ENCODE results near the gene NR2F6. TPM values are rescaled to one million over a fixed set of nuclear protein-coding genes. Genes with fewer than 3 reads are reported as not detected.

Gene NR2F6
- total RNA-seq, 1 donor from 2014 or later = 69.9 TPM

DNA sequence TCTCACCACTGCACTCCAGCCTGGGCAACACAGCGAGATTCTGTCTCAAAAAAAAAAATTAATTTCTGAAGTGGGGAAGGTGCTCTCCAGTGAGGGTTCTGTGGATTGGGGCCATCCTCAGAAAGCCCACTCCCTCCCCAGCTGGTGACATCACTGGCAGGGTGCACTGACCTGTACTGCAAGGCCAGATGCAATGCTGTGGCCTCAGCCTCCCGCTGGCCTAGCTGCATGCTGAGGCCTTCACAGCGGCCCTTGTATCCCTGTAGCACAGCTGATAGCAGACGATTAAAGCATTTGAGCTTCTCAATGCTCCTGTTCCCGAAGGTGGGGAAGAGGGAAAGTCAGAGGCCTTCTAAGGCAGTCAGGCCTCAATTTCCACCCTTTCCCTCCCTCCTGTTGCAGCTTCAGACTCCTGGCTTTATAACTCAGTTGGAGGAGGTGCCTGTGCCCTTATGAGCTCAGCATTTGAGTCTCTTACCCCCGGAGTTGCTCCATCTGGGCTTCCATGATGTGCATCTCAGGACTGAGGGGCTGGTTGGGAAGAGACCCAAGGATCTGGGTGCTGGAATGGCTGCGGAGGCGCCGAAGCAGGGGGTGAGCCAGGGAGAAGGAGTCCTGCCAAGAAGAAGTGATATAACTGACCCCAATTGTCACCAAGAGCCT is 13.5 kb upstream of the NR2F6 start:
- no peak for DNase-seq (ENCODE audit: low spot score)
- H3K27ac Mint-ChIP-seq (ENCODE audit: unreplicated experiment) = no peak overlapping the region
- no peaks in the 10 kb centered on the region for H3K9me3 Mint-ChIP-seq (ENCODE audit: unreplicated experiment)
- peaks cover 28% of the 10 kb centered on the region for H3K4me1 Mint-ChIP-seq (ENCODE audit: unreplicated experiment)
- H3K27me3 Mint-ChIP-seq (ENCODE audit: unreplicated experiment) = peaks cover 10% of the 10 kb centered on the region
- peak overlapping the region; percentile 60 for H3K4me3 Mint-ChIP-seq (ENCODE audit: unreplicated experiment)
- TF ChIP-seq CTCF (IDR thresholded peaks at IDR 0.05; ENCODE audit: unreplicated experiment) = no peak
- H3K36me3 Mint-ChIP-seq (ENCODE audit: low read depth, unreplicated experiment) = peaks cover 40% of the 10 kb centered on the region

- H3K9me3 Mint-ChIP-seq (ENCODE audit: unreplicated experiment) = no peaks in the 10 kb centered on the region
- peak overlapping the region; percentile 38 for H3K4me3 Mint-ChIP-seq (ENCODE audit: unreplicated experiment)
- no peak for TF ChIP-seq CTCF (IDR thresholded peaks at IDR 0.05; ENCODE audit: unreplicated experiment)
- peaks cover 2% of the 10 kb centered on the region for H3K27me3 Mint-ChIP-seq (ENCODE audit: unreplicated experiment)
- H3K36me3 Mint-ChIP-seq (ENCODE audit: low read depth, unreplicated experiment) = peaks cover 39% of the 10 kb centered on the region
- peaks cover 11% of the 10 kb centered on the region for H3K4me1 Mint-ChIP-seq (ENCODE audit: unreplicated experiment)
- no peak for DNase-seq (ENCODE audit: low spot score)
- H3K27ac Mint-ChIP-seq (ENCODE audit: unreplicated experiment) = no peak overlapping the region
Measured at GRCh38 chr19:17256130-17256529, 10.4 kb upstream of the NR2F6 start.

DNA sequence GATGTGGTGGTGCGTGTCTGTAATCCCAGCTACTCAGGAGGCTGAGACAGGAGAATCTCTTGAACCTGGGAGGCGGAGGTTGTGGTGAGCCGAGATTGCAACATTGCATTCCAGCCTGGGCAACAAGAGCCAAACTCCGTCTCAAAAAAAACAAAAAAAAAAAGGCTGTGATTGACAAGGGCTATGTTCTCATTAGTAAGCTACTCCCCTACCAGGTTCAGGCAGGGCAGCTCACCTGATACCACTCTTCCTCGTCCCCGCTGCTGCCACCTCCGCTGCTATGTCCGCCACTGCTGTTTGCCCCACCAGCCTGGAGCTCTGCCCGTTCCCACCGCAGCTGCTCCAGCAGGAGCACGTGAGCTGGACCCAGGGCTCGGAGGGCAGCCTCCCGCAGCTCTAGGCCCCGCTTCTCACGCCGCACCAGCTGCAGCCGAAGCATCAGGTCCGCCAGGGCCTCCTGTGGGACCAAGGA is 9.5 kb upstream of the NR2F6 start:
- Mint-ChIP-seq H3K36me3 (ENCODE audit: low read depth, unreplicated experiment) (peaks cover 31% of the 10 kb centered on the region), H3K27ac (ENCODE audit: unreplicated experiment) (no peak overlapping the region), H3K4me1 (ENCODE audit: unreplicated experiment) (peaks cover 4% of the 10 kb centered on the region)

DNA sequence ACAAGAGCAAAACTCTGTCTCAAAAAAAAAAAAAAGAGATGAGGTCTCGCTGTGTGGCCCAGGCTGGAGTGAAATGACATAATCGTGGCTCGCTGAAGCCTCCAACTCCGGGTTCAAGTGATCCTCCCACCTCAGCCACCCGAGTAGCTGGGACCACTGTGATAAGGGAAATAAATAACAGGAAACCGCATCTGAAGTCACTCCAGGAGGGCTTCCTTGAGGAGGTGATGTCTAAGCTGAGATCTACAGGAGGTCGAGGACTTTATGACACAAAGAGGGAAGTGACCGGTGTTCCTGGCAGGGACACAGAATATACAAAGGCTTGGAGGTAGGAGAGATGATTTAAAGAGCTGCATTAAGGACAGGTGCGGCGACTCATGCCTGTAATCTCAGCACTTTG is 8.9 kb upstream of the NR2F6 start:
- peaks cover 25% of the 10 kb centered on the region for H3K36me3 Mint-ChIP-seq (ENCODE audit: low read depth, unreplicated experiment)
- H3K4me1 Mint-ChIP-seq (ENCODE audit: unreplicated experiment) = peaks cover 4% of the 10 kb centered on the region
- DNase-seq (ENCODE audit: low spot score) = no peak
- no peak for TF ChIP-seq CTCF (IDR thresholded peaks at IDR 0.05; ENCODE audit: unreplicated experiment)
- H3K9me3 Mint-ChIP-seq (ENCODE audit: unreplicated experiment) = no peaks in the 10 kb centered on the region
- H3K27ac Mint-ChIP-seq (ENCODE audit: unreplicated experiment) = peak overlapping the region; percentile 42
- H3K27me3 Mint-ChIP-seq (ENCODE audit: unreplicated experiment) = peaks cover 2% of the 10 kb centered on the region
- H3K4me3 Mint-ChIP-seq (ENCODE audit: unreplicated experiment) = peak overlapping the region; percentile 49

More for the DNA sequence above, 9.5 kb upstream of the NR2F6 start:
- TF ChIP-seq CTCF (IDR thresholded peaks at IDR 0.05; ENCODE audit: unreplicated experiment) = no peak
- Mint-ChIP-seq H3K4me3 (ENCODE audit: unreplicated experiment) (no peak overlapping the region), H3K27me3 (ENCODE audit: unreplicated experiment) (peaks cover 2% of the 10 kb centered on the region), H3K9me3 (ENCODE audit: unreplicated experiment) (no peaks in the 10 kb centered on the region)
- no peak for DNase-seq (ENCODE audit: low spot score)

GRCh38 chr19:17249887-17250548 is 4.3 kb upstream of the NR2F6 start:
- no peak for DNase-seq (ENCODE audit: low spot score)
- Mint-ChIP-seq H3K36me3 (ENCODE audit: low read depth, unreplicated experiment) (peaks cover 6% of the 10 kb centered on the region), H3K27ac (ENCODE audit: unreplicated experiment) (no peak overlapping the region), H3K4me3 (ENCODE audit: unreplicated experiment) (no peak overlapping the region), H3K4me1 (ENCODE audit: unreplicated experiment) (peaks cover 18% of the 10 kb centered on the region), H3K9me3 (ENCODE audit: unreplicated experiment) (no peaks in the 10 kb centered on the region), H3K27me3 (ENCODE audit: unreplicated experiment) (peaks cover 14% of the 10 kb centered on the region)
- no peak for TF ChIP-seq CTCF (IDR thresholded peaks at IDR 0.05; ENCODE audit: unreplicated experiment)

All from endothelial cell (in vitro differentiated cells).